Testis (tissue), 3 donors: ENCODE data around the gene SIRT2. TPM values are rescaled to one million over a fixed set of nuclear protein-coding genes. Genes with fewer than 3 reads are reported as not detected.

Experiments
- DNase-seq: peaks from one replicate; pipeline ENCODE4 v3.0.0-alpha.2; 2019
- H3K27ac ChIP-seq, 2 donors: fragments of 200-600 bp; sonication (generic); one replicate each; pipeline ENCODE4 v1.5.1; 2019
- H3K27me3 ChIP-seq: fragments of 200-600 bp; sonication (generic); one replicate; pipeline ENCODE4 v1.5.1; 2019
- H3K36me3 ChIP-seq: fragments of 200-600 bp; sonication (generic); one replicate; pipeline ENCODE4 v1.5.1; 2017; ENCODE audit warnings: low read depth; ENCODE audit errors: missing control alignments
- H3K4me1 ChIP-seq: fragments of 200-600 bp; sonication (generic); one replicate; pipeline ENCODE4 v1.5.1; 2019
- H3K4me3 ChIP-seq, 2 donors: fragments of 200-600 bp; sonication (generic); one replicate each; pipeline ENCODE4 v1.5.1; 2017 to 2019
- H3K9me3 ChIP-seq: fragments of 200-600 bp; sonication (generic); one replicate; pipeline ENCODE4 v1.5.1; 2017
- CTCF ChIP-seq, 3 experiments: fragments of 450-650 bp in 2 of 3; fragments of 200-600 bp in 1 of 3; sonication (generic) in 1 of 3; IDR thresholded peaks; one replicate each; pipeline ENCODE4 v1.5.1; 2016 to 2019; ENCODE audit warnings: antibody characterized with exemption in 3 of 3, mild to moderate bottlenecking in 2 of 3, moderate library complexity in 1 of 3
- POLR2A ChIP-seq: fragments of 450-650 bp; IDR thresholded peaks from one replicate; pipeline ENCODE4 v1.6.1; 2017; ENCODE audit warnings: antibody characterized with exemption, mild to moderate bottlenecking, moderate library complexity
- WGBS, 2 donors: methylation state at CpG; one replicate each; pipeline ENCODE4 v1.1.5; 2018; 5-methylcytosine and 5-hydroxymethylcytosine counted together
- intact Hi-C: fragments of 100-400 bp; cut with DNase I; formaldehyde crosslinking; loops from one replicate; pipeline ENCODE4 v1.15.1; 2023; ENCODE audit warnings: low total_unique reads
- polyA plus RNA-seq: library from polyadenylated mRNA; stranded (reverse); fragments of 350-450 nt; fragmentation: Illumina TruSeq; extraction: RNeasy Lipid Tissue Mini Kit (QIAGEN cat#74804); gene quantifications from one replicate; pipeline ENCODE4 v1.2.3, GENCODE V29; 2014; ENCODE audit warnings: low read depth, low replicate concordance; ENCODE audit not compliant: insufficient read depth
- total RNA-seq, 2 donors: library from RNA; depleted of rRNA; stranded (reverse); fragments of >200 nt; gene quantifications; one replicate each; pipeline ENCODE4 v1.2.3, GENCODE V29; 2016

SIRT2 gene
- total and polyA plus RNA-seq, 3 donors from 2014 or later: 89.1 to 107 (median 95.3) TPM

- H3K4me1 ChIP-seq: no peaks in the 10 kb centered on the region
- no peaks in the 10 kb centered on the region for H3K9me3 ChIP-seq
- no peaks in the 10 kb centered on the region for H3K27me3 ChIP-seq
- WGBS, 2 donors: 56 to 64% methylated on average over 14 to 19 of the region's 19 CpGs
- H3K36me3 ChIP-seq: no peaks in the 10 kb centered on the region
- no peak for DNase-seq
- intact Hi-C loops: no loop called here
- H3K27ac ChIP-seq: no peak overlapping the region
- peak overlapping the region in 1 of 2 donors; percentile 60 for H3K4me3 ChIP-seq
- TF ChIP-seq CTCF (IDR thresholded peaks at IDR 0.05): no peak
- no peak for TF ChIP-seq POLR2A
Observed at GRCh38 chr19:38870612-38871011, 28.8 kb downstream of the SIRT2 start.

- no peaks in the 10 kb centered on the region for H3K9me3 ChIP-seq
- peak; percentile 76 to 82 (median 80) for TF ChIP-seq CTCF (IDR thresholded peaks at IDR 0.05)
- TF ChIP-seq POLR2A: no peak
- H3K4me3 ChIP-seq: peak overlapping the region; percentile 45 to 60
- no peak overlapping the region for H3K27ac ChIP-seq
- 20 to 24% methylated on average over 8 to 29 of the region's 62 CpGs for WGBS, 2 donors
- intact Hi-C loops: no loop called here
- H3K36me3 ChIP-seq: no peaks in the 10 kb centered on the region
- H3K27me3 ChIP-seq: no peaks in the 10 kb centered on the region
- DNase-seq: peak; percentile 87
- H3K4me1 ChIP-seq: no peaks in the 10 kb centered on the region
Observed at GRCh38 chr19:38869836-38870607, 29.4 kb downstream of the SIRT2 start.

GRCh38 chr19:38869160-38869835, 30.1 kb downstream of the SIRT2 start:
- H3K36me3 ChIP-seq: no peaks in the 10 kb centered on the region
- no peak overlapping the region for H3K27ac ChIP-seq
- intact Hi-C loops: no loop called here
- no peaks in the 10 kb centered on the region for H3K9me3 ChIP-seq
- no peak for TF ChIP-seq POLR2A
- no peak for TF ChIP-seq CTCF (IDR thresholded peaks at IDR 0.05)
- DNase-seq: no peak
- 12 to 24% methylated on average over 10 to 33 of the region's 34 CpGs for WGBS, 2 donors
- no peaks in the 10 kb centered on the region for H3K4me1 ChIP-seq
- H3K27me3 ChIP-seq: no peaks in the 10 kb centered on the region
- peak overlapping the region; percentile 45 to 60 for H3K4me3 ChIP-seq

GRCh38 chr19:38868551-38868950, 30.9 kb downstream of the SIRT2 start:
- no peak overlapping the region for H3K4me3 ChIP-seq
- 76 to 84% methylated on average over 6 of the region's 6 CpGs for WGBS, 2 donors
- H3K4me1 ChIP-seq: no peaks in the 10 kb centered on the region
- no peak for DNase-seq
- H3K27me3 ChIP-seq: no peaks in the 10 kb centered on the region
- no peaks in the 10 kb centered on the region for H3K9me3 ChIP-seq
- H3K27ac ChIP-seq: no peak overlapping the region
- TF ChIP-seq CTCF (IDR thresholded peaks at IDR 0.05): no peak
- no peak for TF ChIP-seq POLR2A
- intact Hi-C loops: no loop called here
- no peaks in the 10 kb centered on the region for H3K36me3 ChIP-seq
